Body of pancreas (tissue), 4 donors: Measurements from ENCODE around the gene LCP1.

ENCODE experiments used
- CTCF ChIP-seq, 7 experiments: fragments of 450-650 bp in 4 of 7; fragments of 200-600 bp in 3 of 7; sonication (generic) in 3 of 7; IDR thresholded peaks; one replicate each; pipeline ENCODE4 v1.5.1; 2016 to 2019; ENCODE audit warnings: antibody characterized with exemption in 7 of 7
- POLR2A ChIP-seq, 3 donors: fragments of 450-650 bp; IDR thresholded peaks; one replicate each; pipeline ENCODE4 v1.6.1; 2016; ENCODE audit warnings: antibody characterized with exemption in 3 of 3, mild to moderate bottlenecking in 2 of 3

- TF ChIP-seq POLR2A (IDR thresholded peaks at IDR 0.05), result no peak
- TF ChIP-seq CTCF (IDR thresholded peaks at IDR 0.05), result no peak
Observed at GRCh38 chr13:46113596-46113995, 68.4 kb downstream of the LCP1 start.
